Tibial nerve (tissue), 4 donors: ENCODE data around the gene SCN2B. TPM values are rescaled to one million over a fixed set of nuclear protein-coding genes. Genes with fewer than 3 reads are reported as not detected.
A peak's percentile ranks its signal among the peaks of the same experiment; 100 is the strongest.

Experiments used
- DNase-seq, 2 donors: peaks; one replicate each; pipeline ENCODE4 v3.0.0-alpha.2; 2019; ENCODE audit warnings: low spot score in 2 of 2
- H3K27ac ChIP-seq, 4 donors: fragments of 200-600 bp; sonication (generic) in 3 of 4; one replicate each; pipeline ENCODE4 v1.5.1; 2017 to 2019; ENCODE audit warnings: mild to moderate bottlenecking in 1 of 4
- H3K27me3 ChIP-seq, 2 donors: fragments of 200-600 bp; sonication (generic) in 1 of 2; one replicate each; pipeline versions ENCODE4 v1.5.1 to v1.6.0; 2017 to 2019
- H3K36me3 ChIP-seq, 3 donors: fragments of 200-600 bp; sonication (generic); one replicate each; pipeline ENCODE4 v1.5.1; 2018 to 2019
- H3K4me1 ChIP-seq, 4 donors: fragments of 200-600 bp; sonication (generic) in 3 of 4; one replicate each; pipeline ENCODE4 v1.5.1; 2017 to 2019
- H3K4me3 ChIP-seq, 4 donors: fragments of 200-600 bp; sonication (generic) in 3 of 4; one replicate each; pipeline ENCODE4 v1.5.1; 2017 to 2019; ENCODE audit warnings: mild to moderate bottlenecking in 1 of 4, moderate library complexity in 1 of 4
- H3K9me3 ChIP-seq, 4 donors: fragments of 200-600 bp; sonication (generic) in 3 of 4; one replicate each; pipeline ENCODE4 v1.5.1; 2017 to 2019
- EP300 ChIP-seq, 2 donors: sonication (generic); formaldehyde crosslinking; IDR thresholded peaks; one replicate each; pipeline ENCODE4 v1.6.1; 2017; ENCODE audit warnings: antibody characterized with exemption in 2 of 2, mild to moderate bottlenecking in 1 of 2
- POLR2A ChIP-seq, 2 donors: fragments of 450-650 bp; IDR thresholded peaks; one replicate each; pipeline ENCODE4 v1.6.1; 2017; ENCODE audit warnings: antibody characterized with exemption in 2 of 2, mild to moderate bottlenecking in 2 of 2, moderate library complexity in 2 of 2
- WGBS, 2 donors: methylation state at CpG; one replicate each; pipeline ENCODE4 v1.1.5; 2018; 5-methylcytosine and 5-hydroxymethylcytosine counted together
- total RNA-seq, 4 donors: library from RNA; depleted of rRNA; stranded (reverse); fragments of >200 nt; gene quantifications; one replicate each; pipeline ENCODE4 v1.1.0, GENCODE V29; 2016
- TF ChIP-seq, protein P1 (sequence below), 5 experiments: fragments of 200-600 bp in 3 of 5; fragments of 450-650 bp in 2 of 5; sonication (generic) in 3 of 5; IDR thresholded peaks; one replicate each; pipeline ENCODE4 v1.5.1; 2016 to 2019; ENCODE audit warnings: antibody characterized with exemption in 5 of 5, mild to moderate bottlenecking in 3 of 5, moderate library complexity in 2 of 5

The SCN2B gene
- total RNA-seq, 4 donors from 2014 or later: 0.78 to 1.3 (median 0.87) TPM; not detected in 1

GRCh38 chr11:118212781-118213191, 36.3 kb upstream of the SCN2B start:
- 57 to 61% methylated on average over 2 of the region's 2 CpGs for WGBS, 2 donors
- Histone ChIP-seq H3K27ac (no peak overlapping the region), H3K36me3 (no peaks in the 10 kb centered on the region), H3K27me3 (peaks cover 0 to 42% of the 10 kb centered on the region in 2 donors), H3K9me3 (no peaks in the 10 kb centered on the region), H3K4me1 (peaks cover 0 to 4% (median 0%) of the 10 kb centered on the region in 4 donors), H3K4me3 (no peak overlapping the region)
- DNase-seq: no peak
- no peak for TF ChIP-seq EP300 (IDR thresholded peaks at IDR 0.05)
- TF ChIP-seq, protein P1, sequence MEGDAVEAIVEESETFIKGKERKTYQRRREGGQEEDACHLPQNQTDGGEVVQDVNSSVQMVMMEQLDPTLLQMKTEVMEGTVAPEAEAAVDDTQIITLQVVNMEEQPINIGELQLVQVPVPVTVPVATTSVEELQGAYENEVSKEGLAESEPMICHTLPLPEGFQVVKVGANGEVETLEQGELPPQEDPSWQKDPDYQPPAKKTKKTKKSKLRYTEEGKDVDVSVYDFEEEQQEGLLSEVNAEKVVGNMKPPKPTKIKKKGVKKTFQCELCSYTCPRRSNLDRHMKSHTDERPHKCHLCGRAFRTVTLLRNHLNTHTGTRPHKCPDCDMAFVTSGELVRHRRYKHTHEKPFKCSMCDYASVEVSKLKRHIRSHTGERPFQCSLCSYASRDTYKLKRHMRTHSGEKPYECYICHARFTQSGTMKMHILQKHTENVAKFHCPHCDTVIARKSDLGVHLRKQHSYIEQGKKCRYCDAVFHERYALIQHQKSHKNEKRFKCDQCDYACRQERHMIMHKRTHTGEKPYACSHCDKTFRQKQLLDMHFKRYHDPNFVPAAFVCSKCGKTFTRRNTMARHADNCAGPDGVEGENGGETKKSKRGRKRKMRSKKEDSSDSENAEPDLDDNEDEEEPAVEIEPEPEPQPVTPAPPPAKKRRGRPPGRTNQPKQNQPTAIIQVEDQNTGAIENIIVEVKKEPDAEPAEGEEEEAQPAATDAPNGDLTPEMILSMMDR (IDR thresholded peaks at IDR 0.05): no peak
- TF ChIP-seq POLR2A (IDR thresholded peaks at IDR 0.05): no peak

- H3K27me3 ChIP-seq: peaks cover 0 to 42% of the 10 kb centered on the region in 2 donors
- H3K4me3 ChIP-seq: no peak overlapping the region
- TF ChIP-seq POLR2A (IDR thresholded peaks at IDR 0.05) (no peak), EP300 (IDR thresholded peaks at IDR 0.05) (no peak)
- TF ChIP-seq, protein P1 (IDR thresholded peaks at IDR 0.05): no peak
- H3K27ac ChIP-seq: no peak overlapping the region
- H3K9me3 ChIP-seq: no peaks in the 10 kb centered on the region
- H3K36me3 ChIP-seq: no peaks in the 10 kb centered on the region
- 82 to 86% methylated on average over 7 of the region's 7 CpGs for WGBS, 2 donors
- H3K4me1 ChIP-seq: peaks cover 0 to 4% (median 0%) of the 10 kb centered on the region in 4 donors
- no peak for DNase-seq
Observed at GRCh38 chr11:118212131-118212725, 35.8 kb upstream of the SCN2B start.

GRCh38 chr11:118211006-118211405, 34.6 kb upstream of the SCN2B start:
- TF ChIP-seq, protein P1 (IDR thresholded peaks at IDR 0.05): no peak
- TF ChIP-seq POLR2A (IDR thresholded peaks at IDR 0.05) (no peak), EP300 (IDR thresholded peaks at IDR 0.05) (no peak)
- no peak for DNase-seq
- Histone ChIP-seq H3K27me3 (peaks cover 0 to 34% of the 10 kb centered on the region in 2 donors), H3K4me3 (no peak overlapping the region), H3K36me3 (no peaks in the 10 kb centered on the region), H3K27ac (peak overlapping the region in 2 of 4 donors; percentile 18 to 45), H3K4me1 (no peaks in the 10 kb centered on the region), H3K9me3 (no peaks in the 10 kb centered on the region)
- WGBS, 2 donors: 26 to 34% methylated on average over 6 of the region's 6 CpGs

- 92% methylated on average over 7 of the region's 7 CpGs for WGBS, 2 donors
- peak overlapping the region in 2 of 4 donors; percentile 6 to 45 for H3K27ac ChIP-seq
- no peak for DNase-seq
- H3K36me3 ChIP-seq: no peaks in the 10 kb centered on the region
- H3K9me3 ChIP-seq: no peaks in the 10 kb centered on the region
- H3K4me1 ChIP-seq: no peaks in the 10 kb centered on the region
- TF ChIP-seq, protein P1 (IDR thresholded peaks at IDR 0.05): no peak
- no peak for TF ChIP-seq POLR2A (IDR thresholded peaks at IDR 0.05)
- no peak overlapping the region for H3K4me3 ChIP-seq
- H3K27me3 ChIP-seq: peaks cover 0 to 27% of the 10 kb centered on the region in 2 donors
Observed at GRCh38 chr11:118210323-118210722, 33.9 kb upstream of the SCN2B start.

GRCh38 chr11:118209033-118209432, 32.6 kb upstream of the SCN2B start:
- no peak overlapping the region for H3K27ac ChIP-seq
- H3K4me3 ChIP-seq: no peak overlapping the region
- 71 to 80% methylated on average over 3 of the region's 3 CpGs for WGBS, 2 donors
- H3K27me3 ChIP-seq: peaks cover 0 to 22% of the 10 kb centered on the region in 2 donors
- no peaks in the 10 kb centered on the region for H3K4me1 ChIP-seq
- H3K9me3 ChIP-seq: no peaks in the 10 kb centered on the region
- no peak for DNase-seq
- H3K36me3 ChIP-seq: no peaks in the 10 kb centered on the region
- TF ChIP-seq, protein P1 (IDR thresholded peaks at IDR 0.05): no peak
- no peak for TF ChIP-seq EP300 (IDR thresholded peaks at IDR 0.05)
- TF ChIP-seq POLR2A (IDR thresholded peaks at IDR 0.05): no peak
